Measurements from ENCODE around the gene PTPRK. TPM values are rescaled to one million over a fixed set of nuclear protein-coding genes. Genes with fewer than 3 reads are reported as not detected.

The PTPRK gene
- total RNA-seq, 2 donors from 2014 or later = 0.77 to 0.78 TPM

- Mint-ChIP-seq H3K27me3 (peaks cover 28% of the 10 kb centered on the region), H3K4me1 (no peaks in the 10 kb centered on the region), H3K27ac (no peak overlapping the region), H3K4me3 (no peak overlapping the region), H3K36me3 (ENCODE audit: low read depth) (peaks cover 2% of the 10 kb centered on the region)
- H3K9me3 ChIP-seq (ENCODE audit: control insufficient read depth, low read length, poor library complexity, severe bottlenecking) = no peaks in the 10 kb centered on the region
- ATAC-seq (no peak), DNase-seq (no peak)
Measured at GRCh38 chr6:128509709-128510108, 10.7 kb downstream of the PTPRK start.

- no peaks in the 10 kb centered on the region for H3K9me3 ChIP-seq (ENCODE audit: control insufficient read depth, low read length, poor library complexity, severe bottlenecking)
- peaks cover 2% of the 10 kb centered on the region for H3K36me3 Mint-ChIP-seq (ENCODE audit: low read depth)
- DNase-seq (no peak), ATAC-seq (no peak)
- H3K27me3 Mint-ChIP-seq = peaks cover 22% of the 10 kb centered on the region
- no peak overlapping the region for H3K4me3 Mint-ChIP-seq
- no peak overlapping the region for H3K27ac Mint-ChIP-seq
- H3K4me1 Mint-ChIP-seq = no peaks in the 10 kb centered on the region
Measured at GRCh38 chr6:128508588-128509296, 11.7 kb downstream of the PTPRK start.

- H3K4me3 Mint-ChIP-seq = no peak overlapping the region
Measured at GRCh38 chr6:128507337-128508310, 12.8 kb downstream of the PTPRK start.

GRCh38 chr6:128505603-128506002 lies 14.8 kb downstream of the PTPRK start:
- H3K36me3 Mint-ChIP-seq (ENCODE audit: low read depth) = no peaks in the 10 kb centered on the region
- H3K27me3 Mint-ChIP-seq = peaks cover 15% of the 10 kb centered on the region
- ATAC-seq (no peak), DNase-seq (no peak)
- no peaks in the 10 kb centered on the region for H3K9me3 ChIP-seq (ENCODE audit: control insufficient read depth, low read length, poor library complexity, severe bottlenecking)
- H3K4me1 Mint-ChIP-seq = no peaks in the 10 kb centered on the region
- no peak overlapping the region for H3K4me3 Mint-ChIP-seq
- no peak overlapping the region for H3K27ac Mint-ChIP-seq

More at GRCh38 chr6:128507337-128508310, 12.8 kb downstream of the PTPRK start:
- no peaks in the 10 kb centered on the region for H3K9me3 ChIP-seq (ENCODE audit: control insufficient read depth, low read length, poor library complexity, severe bottlenecking)
- DNase-seq = no peak
- Mint-ChIP-seq H3K27me3 (peaks cover 22% of the 10 kb centered on the region), H3K36me3 (ENCODE audit: low read depth) (peaks cover 2% of the 10 kb centered on the region), H3K4me1 (no peaks in the 10 kb centered on the region), H3K27ac (no peak overlapping the region)
- no peak for ATAC-seq

GRCh38 chr6:128504003-128504654 lies 16.3 kb downstream of the PTPRK start:
- H3K36me3 Mint-ChIP-seq (ENCODE audit: low read depth) = no peaks in the 10 kb centered on the region
- ATAC-seq (no peak), DNase-seq (no peak)
- H3K27ac Mint-ChIP-seq = no peak overlapping the region
- H3K4me1 Mint-ChIP-seq = no peaks in the 10 kb centered on the region
- peaks cover 6% of the 10 kb centered on the region for H3K27me3 Mint-ChIP-seq
- no peak overlapping the region for H3K4me3 Mint-ChIP-seq
- H3K9me3 ChIP-seq (ENCODE audit: control insufficient read depth, low read length, poor library complexity, severe bottlenecking) = no peaks in the 10 kb centered on the region

- no peaks in the 10 kb centered on the region for H3K4me1 Mint-ChIP-seq
- ATAC-seq (no peak), DNase-seq (no peak)
- H3K27me3 Mint-ChIP-seq = peaks cover 2% of the 10 kb centered on the region
- no peaks in the 10 kb centered on the region for H3K36me3 Mint-ChIP-seq (ENCODE audit: low read depth)
- H3K4me3 Mint-ChIP-seq = no peak overlapping the region
- no peaks in the 10 kb centered on the region for H3K9me3 ChIP-seq (ENCODE audit: control insufficient read depth, low read length, poor library complexity, severe bottlenecking)
- H3K27ac Mint-ChIP-seq = no peak overlapping the region
Measured at GRCh38 chr6:128500749-128501600, 19.4 kb downstream of the PTPRK start.

- DNase-seq (no peak), ATAC-seq (no peak)
- no peaks in the 10 kb centered on the region for H3K9me3 ChIP-seq (ENCODE audit: control insufficient read depth, low read length, poor library complexity, severe bottlenecking)
- Mint-ChIP-seq H3K4me1 (no peaks in the 10 kb centered on the region), H3K27me3 (peaks cover 8% of the 10 kb centered on the region), H3K4me3 (no peak overlapping the region), H3K36me3 (ENCODE audit: low read depth) (no peaks in the 10 kb centered on the region), H3K27ac (no peak overlapping the region)
Measured at GRCh38 chr6:128500014-128500413, 20.4 kb downstream of the PTPRK start.

GRCh38 chr6:128499079-128499731 lies 21.2 kb downstream of the PTPRK start:
- DNase-seq (no peak), ATAC-seq (no peak)
- Mint-ChIP-seq H3K4me1 (no peaks in the 10 kb centered on the region), H3K27me3 (peaks cover 8% of the 10 kb centered on the region), H3K27ac (no peak overlapping the region), H3K4me3 (no peak overlapping the region), H3K36me3 (ENCODE audit: low read depth) (no peaks in the 10 kb centered on the region)
- H3K9me3 ChIP-seq (ENCODE audit: control insufficient read depth, low read length, poor library complexity, severe bottlenecking) = no peaks in the 10 kb centered on the region

- DNase-seq (no peak), ATAC-seq (no peak)
- Mint-ChIP-seq H3K27ac (no peak overlapping the region), H3K27me3 (peaks cover 12% of the 10 kb centered on the region), H3K4me3 (no peak overlapping the region), H3K4me1 (no peaks in the 10 kb centered on the region), H3K36me3 (ENCODE audit: low read depth) (no peaks in the 10 kb centered on the region)
- no peaks in the 10 kb centered on the region for H3K9me3 ChIP-seq (ENCODE audit: control insufficient read depth, low read length, poor library complexity, severe bottlenecking)
Measured at GRCh38 chr6:128498234-128498633, 22.2 kb downstream of the PTPRK start.

GRCh38 chr6:128495536-128496333 lies 24.7 kb downstream of the PTPRK start:
- Mint-ChIP-seq H3K27ac (no peak overlapping the region), H3K4me1 (no peaks in the 10 kb centered on the region), H3K4me3 (no peak overlapping the region), H3K27me3 (peaks cover 35% of the 10 kb centered on the region), H3K36me3 (ENCODE audit: low read depth) (no peaks in the 10 kb centered on the region)
- ATAC-seq (no peak), DNase-seq (no peak)
- H3K9me3 ChIP-seq (ENCODE audit: control insufficient read depth, low read length, poor library complexity, severe bottlenecking) = no peaks in the 10 kb centered on the region

GRCh38 chr6:128494440-128494839 lies 26.0 kb downstream of the PTPRK start:
- no peak for DNase-seq
- H3K4me1 Mint-ChIP-seq = no peaks in the 10 kb centered on the region
- no peaks in the 10 kb centered on the region for H3K36me3 Mint-ChIP-seq (ENCODE audit: low read depth)
- H3K27ac Mint-ChIP-seq = no peak overlapping the region
- ATAC-seq = no peak
- no peaks in the 10 kb centered on the region for H3K9me3 ChIP-seq (ENCODE audit: control insufficient read depth, low read length, poor library complexity, severe bottlenecking)
- no peak overlapping the region for H3K4me3 Mint-ChIP-seq
- peaks cover 39% of the 10 kb centered on the region for H3K27me3 Mint-ChIP-seq

All from T-helper 17 cell (primary cell).